ENCODE results near the gene ZFYVE28.

DNA sequence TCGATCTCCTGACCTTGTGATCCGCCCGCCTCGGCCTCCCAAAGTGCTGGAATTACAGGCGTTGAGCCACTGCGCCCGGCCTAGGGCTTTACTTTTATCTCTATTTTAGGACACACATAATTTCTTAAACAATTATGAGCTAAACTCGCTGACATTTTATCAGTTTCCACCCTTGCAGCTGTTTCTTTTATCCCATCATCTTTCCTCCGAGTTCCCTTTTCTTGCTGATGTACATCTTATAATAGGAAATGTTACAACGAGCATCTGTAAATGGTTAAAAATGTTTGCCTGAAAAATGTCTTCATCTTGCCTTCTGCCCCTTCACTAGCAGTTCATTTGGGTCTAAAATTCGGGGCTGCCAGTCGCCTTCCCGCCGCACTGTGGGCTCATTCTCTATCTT, 41.2 kb downstream of the ZFYVE28 start:
- TF ChIP-seq EZH2phosphoT487 (IDR thresholded peaks at IDR 0.05; ENCODE audit: insufficient read depth, low read depth) (no peak), EZH2 (IDR thresholded peaks at IDR 0.05; ENCODE audit: insufficient read depth, poor library complexity, severe bottlenecking) (no peak)
